NCI-H526 treated with DMSO at 0.1 percent for 48 hours (cell line): ENCODE results near the gene FUT6.

Source experiments
- DNase-seq: peaks from one replicate; lab custom pipeline; 2025; lab: John Stamatoyannopoulos, UW

Gene FUT6

GRCh38 chr19:5827891-5828660 is 11.4 kb downstream of the FUT6 start:
- peak; percentile 63 for DNase-seq

- no peak for DNase-seq
Observed at GRCh38 chr19:5827342-5827890, 12.1 kb downstream of the FUT6 start.

- DNase-seq = peak; percentile 72
Observed at GRCh38 chr19:5826531-5827341, 12.8 kb downstream of the FUT6 start.

GRCh38 chr19:5825178-5825577 is 14.3 kb downstream of the FUT6 start:
- DNase-seq = no peak

GRCh38 chr19:5824751-5825150 is 14.8 kb downstream of the FUT6 start:
- DNase-seq = no peak

- peak; percentile 18 for DNase-seq
Observed at GRCh38 chr19:5823579-5824281, 15.8 kb downstream of the FUT6 start.

GRCh38 chr19:5822181-5822844 is 17.2 kb downstream of the FUT6 start:
- DNase-seq = peak; percentile 49

- no peak for DNase-seq
Observed at GRCh38 chr19:5821521-5822180, 17.9 kb downstream of the FUT6 start.

- DNase-seq = no peak
Observed at GRCh38 chr19:5820785-5821184, 18.7 kb downstream of the FUT6 start.

- DNase-seq = no peak
Observed at GRCh38 chr19:5818594-5818993, 20.9 kb downstream of the FUT6 start.

GRCh38 chr19:5817218-5817617 is 22.3 kb downstream of the FUT6 start:
- DNase-seq = no peak

GRCh38 chr19:5814852-5815246 is 24.7 kb downstream of the FUT6 start:
- no peak for DNase-seq

GRCh38 chr19:5814123-5814851 is 25.2 kb downstream of the FUT6 start:
- DNase-seq = no peak

GRCh38 chr19:5811117-5811516 is 28.4 kb downstream of the FUT6 start:
- DNase-seq = no peak

- no peak for DNase-seq
Observed at GRCh38 chr19:5809469-5809868, 30.0 kb downstream of the FUT6 start.

- DNase-seq = no peak
Observed at GRCh38 chr19:5809053-5809452, 30.4 kb downstream of the FUT6 start.

GRCh38 chr19:5808120-5808816 is 31.2 kb downstream of the FUT6 start:
- no peak for DNase-seq

GRCh38 chr19:5806905-5807304 is 32.6 kb downstream of the FUT6 start:
- no peak for DNase-seq

- no peak for DNase-seq
Observed at GRCh38 chr19:5806133-5806489, 33.4 kb downstream of the FUT6 start.
